GM15510 (cell line): Measurements from ENCODE around the gene CHN2.

Experiments used
- POLR2A ChIP-seq: IDR thresholded peaks from 3 replicates; pipeline ENCODE4 v1.6.1; 2011; ENCODE audit warnings: borderline replicate concordance; ENCODE audit not compliant: insufficient read length; ENCODE audit errors: extremely low read depth

Gene CHN2

DNA sequence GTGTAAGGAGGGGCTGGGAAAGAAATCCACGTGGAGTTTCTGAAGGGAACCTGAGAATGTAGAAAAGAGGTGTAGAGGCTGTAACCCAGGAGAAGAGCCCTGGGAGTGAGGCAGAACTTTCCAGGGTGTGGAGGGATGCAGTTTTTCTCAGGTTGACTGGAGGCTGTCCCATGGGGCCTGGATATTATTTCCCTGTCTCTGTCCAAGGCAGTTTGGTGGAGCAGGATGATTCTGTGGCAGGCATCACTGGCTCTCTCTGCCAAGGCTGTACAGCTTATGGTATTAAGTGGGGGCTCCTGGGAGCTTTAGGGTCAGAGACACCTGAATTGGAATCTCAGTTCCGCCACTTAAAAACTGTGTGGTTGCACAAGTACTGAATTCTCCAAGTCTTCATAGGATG is 81.6 kb downstream of the CHN2 start:
- TF ChIP-seq POLR2A = no peak

DNA sequence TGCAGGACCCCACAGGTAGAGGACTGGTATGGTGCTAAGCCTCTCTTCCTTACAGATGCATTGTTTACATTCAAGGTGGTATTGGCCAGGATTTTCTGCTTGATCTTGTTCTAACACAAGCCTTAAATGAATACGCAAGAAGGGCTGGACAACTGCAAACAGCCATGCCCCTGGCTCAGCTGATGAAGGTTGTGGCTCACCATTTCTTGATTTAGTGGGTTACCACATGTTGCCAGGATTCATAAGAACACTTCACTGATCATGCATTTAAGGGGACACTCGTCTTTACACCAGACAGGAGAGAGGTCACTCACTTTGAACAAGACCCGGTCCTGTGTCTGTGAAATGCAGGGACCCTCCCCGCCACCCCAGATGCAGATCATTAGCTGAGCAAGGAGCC is 82.2 kb downstream of the CHN2 start:
- TF ChIP-seq POLR2A = no peak

DNA sequence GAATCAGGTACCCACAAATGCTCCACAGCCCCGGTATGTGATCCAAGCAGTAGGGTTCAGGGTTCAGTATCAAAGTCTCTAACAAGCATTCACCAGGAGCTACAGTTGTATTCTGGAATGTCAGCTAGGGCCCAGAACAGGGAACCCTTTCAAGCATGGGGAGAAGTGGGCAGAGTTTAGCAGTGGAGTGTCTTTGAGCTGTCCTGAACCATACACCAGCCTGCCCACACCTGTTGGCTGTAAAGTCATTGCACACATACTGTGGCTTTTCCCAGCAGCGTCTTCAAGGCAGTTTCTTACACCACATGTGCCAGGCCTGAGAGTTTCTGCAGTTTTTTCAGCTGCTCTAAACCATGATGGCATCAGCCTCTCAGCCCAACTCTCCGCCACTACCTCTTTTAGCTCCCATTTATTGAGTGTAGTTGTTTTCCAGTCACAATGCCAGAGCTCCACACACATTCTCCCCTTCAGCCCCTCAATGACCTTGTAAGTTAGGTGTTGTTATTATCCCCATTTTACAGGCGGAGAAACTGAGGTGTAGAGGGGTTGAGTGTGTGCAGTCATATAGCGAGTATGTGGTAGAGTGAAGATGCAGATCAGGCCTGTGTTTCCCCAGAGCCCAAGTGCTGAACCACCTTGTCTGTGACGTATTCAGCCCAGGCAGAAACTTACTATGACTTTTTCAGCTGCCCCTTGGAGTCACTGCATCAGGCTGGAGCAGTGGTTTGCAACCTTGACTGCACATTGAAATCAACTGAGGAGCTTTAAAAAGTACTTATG is 83.1 kb downstream of the CHN2 start:
- no peak for TF ChIP-seq POLR2A

DNA sequence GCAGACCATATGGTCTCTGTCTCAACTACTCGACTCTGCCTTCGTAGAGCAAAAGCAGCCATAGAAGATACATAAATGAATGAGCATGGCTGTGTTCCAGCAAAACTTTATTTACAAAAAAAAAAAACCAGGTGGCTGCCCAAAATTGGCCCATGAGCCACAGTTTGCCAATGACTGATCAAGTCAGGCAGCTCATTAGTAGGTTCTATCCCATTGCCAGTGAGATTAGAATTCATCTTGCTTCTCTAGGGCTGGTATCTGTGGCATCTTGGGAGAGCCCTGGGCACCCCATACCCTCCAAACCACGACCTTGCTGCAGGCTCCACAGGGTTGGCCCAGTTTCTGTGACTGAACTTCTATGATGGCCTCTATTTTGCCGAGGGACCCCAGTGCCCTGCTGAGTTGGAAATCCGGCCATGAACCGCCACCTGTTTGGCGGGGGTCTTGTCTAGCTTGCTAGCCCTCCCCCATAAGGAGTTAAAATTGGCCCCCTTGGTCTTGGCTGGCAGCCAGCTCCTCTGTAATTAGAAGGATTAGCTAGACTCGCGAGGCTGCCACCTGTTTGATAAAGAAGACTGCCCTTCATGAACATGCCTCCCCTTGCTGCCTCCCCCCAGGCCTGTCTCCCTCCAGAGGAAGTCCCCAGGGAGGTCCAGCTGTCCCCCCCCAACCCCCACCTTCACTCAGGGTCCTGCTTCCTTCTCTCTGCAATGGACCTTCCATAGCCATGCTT is 83.9 kb downstream of the CHN2 start:
- no peak for TF ChIP-seq POLR2A

DNA sequence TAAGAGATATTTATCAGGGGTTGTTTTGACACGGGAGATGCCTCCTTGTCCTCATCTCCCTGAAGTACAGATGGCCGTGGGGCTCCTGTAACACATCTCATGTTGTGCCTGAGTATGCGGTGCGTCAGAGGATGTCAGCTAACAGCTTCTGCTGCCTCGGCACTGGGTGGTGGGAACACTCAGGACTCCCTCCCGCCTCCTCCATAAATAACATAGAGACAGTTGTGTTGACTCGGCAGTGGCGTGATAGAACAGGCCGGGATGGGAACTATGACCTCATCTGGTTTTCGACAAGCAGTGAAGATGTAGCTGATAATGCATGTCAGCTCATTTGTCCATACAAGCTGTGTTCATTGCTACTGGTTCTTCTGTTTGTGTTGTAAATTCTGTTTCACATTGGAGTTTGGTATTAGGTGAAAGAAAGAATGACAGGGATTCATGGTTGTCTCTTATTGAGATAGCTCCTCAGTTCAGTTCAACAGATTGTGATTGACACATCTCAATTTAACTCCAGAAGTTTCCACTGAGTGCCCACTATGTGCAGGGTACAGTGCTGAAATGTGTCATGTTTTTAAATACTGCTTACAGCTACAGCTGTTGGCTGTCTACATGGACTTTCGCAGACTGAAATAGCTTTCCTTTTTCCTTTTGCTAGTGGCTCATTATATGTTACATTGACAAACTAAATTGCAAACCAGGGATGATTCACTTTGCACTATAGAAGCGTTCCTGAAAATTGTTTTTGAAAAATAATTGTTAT is 87.4 kb downstream of the CHN2 start:
- TF ChIP-seq POLR2A = no peak

DNA sequence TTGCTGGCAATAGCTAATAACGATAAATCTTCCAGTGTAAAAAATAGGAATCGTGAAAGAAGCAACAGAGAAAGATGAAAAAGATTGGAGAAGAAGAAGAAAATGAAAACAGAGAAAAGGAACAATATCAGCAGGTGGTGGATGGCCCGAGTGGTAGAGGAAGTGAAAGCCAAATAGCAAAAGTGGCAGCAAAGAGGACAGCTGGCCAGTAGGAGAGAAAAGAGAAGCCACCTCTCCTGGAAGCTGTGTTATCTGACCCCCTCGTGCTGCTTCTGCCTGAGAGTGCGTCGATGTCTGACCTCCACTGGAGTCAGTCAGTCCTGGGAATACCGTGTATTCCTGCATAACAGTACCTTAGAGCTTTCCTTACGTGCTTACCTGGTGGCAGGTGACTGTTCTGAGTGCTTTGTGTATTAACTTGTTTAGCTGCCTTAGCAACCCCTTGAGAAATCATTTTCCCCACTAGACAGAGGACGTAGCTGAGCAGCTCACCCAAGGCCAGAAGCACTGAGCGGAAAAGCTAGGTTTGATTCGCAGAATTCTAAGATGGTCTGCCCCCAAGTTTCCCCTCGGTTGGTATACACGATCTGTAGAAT is 88.3 kb downstream of the CHN2 start:
- TF ChIP-seq POLR2A = no peak

DNA sequence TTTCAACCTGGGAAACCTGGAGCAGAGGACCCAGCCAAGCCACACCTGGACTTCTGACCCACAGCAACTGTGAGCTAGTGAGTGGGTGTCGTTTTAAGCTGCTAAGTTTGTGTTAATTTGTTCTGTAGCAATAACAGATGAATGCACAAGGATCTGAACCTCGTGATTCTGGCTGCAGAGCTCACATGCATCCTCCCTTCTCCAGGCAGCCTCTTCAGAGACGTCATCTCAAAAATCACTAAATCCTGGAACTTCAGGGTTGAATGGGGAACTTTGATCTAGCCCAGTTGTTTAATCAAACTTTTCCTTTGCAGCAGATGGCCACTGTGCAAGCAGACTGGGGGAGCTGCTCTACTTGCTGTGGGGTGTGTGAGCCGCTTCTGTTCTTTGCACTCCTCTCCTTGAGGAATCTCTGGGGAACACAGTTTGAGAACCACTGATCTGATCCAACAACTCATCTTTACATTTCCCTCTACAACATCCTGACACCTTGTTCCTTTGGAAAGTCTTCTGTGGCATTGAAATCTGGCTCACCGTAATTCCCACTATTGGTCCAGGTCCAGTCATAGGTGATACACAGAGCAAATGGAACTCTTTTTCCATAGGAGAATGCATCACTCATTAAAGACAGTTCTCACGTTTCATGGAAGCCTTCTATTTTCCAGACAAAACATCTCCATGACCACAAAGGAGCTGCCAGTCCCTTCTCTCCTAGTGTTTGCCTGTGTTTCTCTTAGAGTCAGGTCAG is 90.3 kb downstream of the CHN2 start:
- no peak for TF ChIP-seq POLR2A

DNA sequence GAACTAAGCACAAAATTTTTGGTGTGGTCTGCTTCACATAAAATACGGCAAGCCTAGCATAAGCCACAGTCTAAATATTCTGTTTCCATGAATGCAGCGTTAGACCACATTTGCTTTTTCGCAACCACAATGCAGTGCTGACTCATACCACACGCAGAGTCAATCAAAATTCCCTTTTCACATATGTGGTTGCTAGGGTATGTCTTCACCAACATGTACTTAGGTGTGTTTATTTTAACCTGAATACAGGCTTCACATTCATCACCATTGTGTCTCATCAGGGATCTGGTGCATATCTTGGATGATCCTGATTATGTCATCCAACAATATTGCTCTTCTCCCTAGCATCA is 90.8 kb downstream of the CHN2 start:
- no peak for TF ChIP-seq POLR2A

DNA sequence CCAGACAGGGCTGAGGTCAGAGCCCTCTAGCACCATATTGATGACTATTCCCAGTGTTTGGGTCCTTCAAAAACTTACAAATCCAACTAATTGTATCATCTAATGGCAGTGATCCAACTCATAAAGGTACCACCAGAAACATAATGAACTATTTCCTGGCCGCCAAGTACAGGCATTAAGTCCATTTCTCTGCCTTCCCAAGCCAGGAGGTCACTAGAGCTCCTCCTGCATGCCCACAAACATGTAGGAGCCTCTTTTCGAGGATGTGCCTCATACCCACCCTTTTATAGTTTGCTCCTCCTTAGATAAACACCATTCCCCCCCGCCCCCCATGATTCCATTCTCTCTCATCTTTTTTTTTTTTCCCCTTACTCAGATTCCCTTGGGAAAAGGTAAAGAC is 91.3 kb downstream of the CHN2 start:
- TF ChIP-seq POLR2A = no peak

DNA sequence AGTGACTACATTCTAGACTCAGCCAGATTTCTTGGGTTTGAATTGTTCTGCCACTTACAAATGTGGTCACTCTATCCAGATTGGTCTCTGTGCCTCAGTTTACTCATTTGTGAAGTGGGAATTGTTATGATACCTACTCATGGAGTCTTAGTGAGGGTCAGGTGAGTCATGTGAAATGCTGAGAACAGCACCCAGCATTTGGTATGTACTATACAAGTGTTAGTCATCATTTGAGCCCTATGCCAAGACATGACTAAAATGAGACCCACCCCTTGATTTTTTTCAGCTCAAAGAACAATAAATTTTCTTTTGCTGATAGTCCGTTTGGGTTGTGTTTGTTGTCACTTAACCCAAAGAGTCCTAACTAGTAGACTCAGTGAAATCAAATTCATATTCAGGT is 92.8 kb downstream of the CHN2 start:
- TF ChIP-seq POLR2A = no peak

DNA sequence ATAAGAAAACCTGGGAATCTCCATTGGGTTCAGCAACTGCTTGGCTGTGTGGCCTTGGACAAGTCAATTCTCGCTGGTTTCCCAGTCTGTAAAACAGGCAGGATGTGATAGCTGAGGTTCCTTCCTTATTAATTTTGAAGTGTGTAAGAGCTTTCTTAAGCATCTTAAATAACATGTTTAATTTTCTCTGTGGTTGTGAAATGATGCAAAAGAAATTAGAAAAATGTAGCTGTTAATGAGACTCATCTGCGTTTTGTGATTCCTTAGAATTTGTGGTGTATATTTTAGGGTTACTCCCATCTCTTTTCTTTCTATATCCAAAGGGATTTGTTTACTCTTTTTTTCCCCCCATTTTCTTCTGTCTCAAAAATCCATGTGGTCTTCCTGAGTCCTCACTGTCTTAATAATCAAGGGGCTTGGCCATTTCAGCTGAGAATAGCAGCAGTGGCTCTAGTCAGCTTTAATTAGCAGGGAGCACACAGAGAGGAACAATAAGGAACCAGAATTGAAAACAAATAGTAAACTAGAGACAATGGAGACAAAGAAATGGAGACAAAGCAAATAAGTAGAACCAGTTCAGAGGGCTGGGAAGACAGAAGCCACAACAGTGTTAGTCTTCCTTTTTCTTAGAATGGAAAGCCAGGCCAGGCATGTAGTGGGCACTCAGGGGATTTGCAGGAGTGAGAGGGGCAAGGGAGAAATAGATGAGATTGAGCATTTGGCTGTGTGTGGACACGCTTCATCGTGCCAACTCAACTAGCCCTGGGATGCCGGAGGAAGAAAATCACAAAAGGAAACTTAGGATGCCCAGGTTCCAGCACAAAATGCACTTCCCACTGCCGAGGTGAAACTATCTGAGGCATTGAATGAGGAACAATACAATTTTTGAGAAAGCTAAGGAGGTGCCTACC is 93.9 kb downstream of the CHN2 start:
- TF ChIP-seq POLR2A = no peak

DNA sequence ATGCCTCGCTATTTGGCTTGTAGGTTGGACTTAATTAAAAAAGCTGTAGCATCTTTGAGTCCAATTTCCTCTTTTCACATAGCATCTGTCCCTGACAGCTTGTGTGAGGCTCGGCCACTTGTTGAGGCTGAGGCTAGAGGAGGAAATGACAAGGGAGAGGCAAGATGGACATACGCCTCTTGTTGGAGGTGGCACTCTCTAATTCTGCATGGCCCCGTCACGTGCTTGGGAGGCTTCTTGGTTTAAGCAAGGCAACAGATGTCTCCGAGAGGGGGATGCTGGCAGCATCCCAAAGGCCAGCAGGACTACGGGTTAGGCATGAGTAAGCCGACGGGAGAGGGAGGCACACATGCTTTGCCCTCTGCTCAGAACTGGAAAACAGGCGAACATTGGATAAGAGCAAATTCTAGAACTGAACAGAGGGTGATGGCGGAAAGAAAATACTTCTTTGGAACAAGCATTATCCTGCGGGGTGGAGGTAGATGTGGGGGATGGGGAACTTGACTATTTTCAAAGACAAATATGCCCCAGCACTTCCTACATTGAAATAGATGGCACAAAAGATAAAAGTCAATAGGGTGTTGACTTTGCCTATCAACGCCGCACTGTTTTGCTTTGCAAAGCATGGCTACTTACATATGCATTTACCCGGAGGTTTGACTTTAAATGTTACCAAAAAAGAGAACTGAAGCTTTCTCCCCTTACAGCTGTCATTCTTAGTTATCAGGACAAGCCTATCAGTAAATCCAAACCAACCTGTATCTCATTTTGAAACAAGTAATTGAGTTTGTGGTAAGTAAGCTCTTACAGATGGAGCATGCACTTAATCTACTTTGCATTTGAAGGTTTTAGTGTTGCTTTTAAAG is 94.8 kb downstream of the CHN2 start:
- TF ChIP-seq POLR2A = no peak

DNA sequence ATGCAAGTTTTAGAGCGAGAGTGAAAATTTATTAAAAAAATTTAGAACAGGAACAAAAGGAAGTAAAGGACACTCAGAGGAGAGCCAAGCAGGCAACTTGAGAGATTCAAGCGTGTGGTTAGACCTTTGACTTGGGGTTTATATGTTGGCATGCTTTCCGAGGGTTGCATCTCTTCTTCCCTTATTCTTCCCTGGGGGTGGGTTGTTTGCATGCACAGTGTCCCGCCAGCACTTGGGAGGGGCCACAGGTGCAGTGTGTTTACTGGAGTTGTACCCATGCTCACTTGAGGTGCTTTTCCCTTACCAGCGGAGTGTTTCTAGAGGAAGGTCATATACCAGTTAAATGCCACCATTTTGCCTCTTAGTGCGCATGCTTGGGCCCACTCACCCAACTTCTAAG is 96.3 kb downstream of the CHN2 start:
- TF ChIP-seq POLR2A = no peak
